OCI-LY7 (cell line): ENCODE results near the gene DNAH8. TPM values are rescaled to one million over a fixed set of nuclear protein-coding genes. Genes with fewer than 3 reads are reported as not detected.

ENCODE experiments used
- BruUV-seq: library from RNA; stranded (reverse); fragments of 400-500 nt; replicated peaks from 2 replicates; lab custom pipeline; 2021; lab: Mats Ljungman, UMichigan
- CTCF ChIA-PET: fragments of 300-600 bp; sonication (Branson Sonifier 250); formaldehyde crosslinking; loops from one replicate; lab custom pipeline; 2022; ENCODE audit warnings: antibody characterized with exemption; ENCODE audit not compliant: unreplicated experiment; lab: Charles Lee
- POLR2A ChIA-PET: fragments of 300-600 bp; sonication (Branson Sonifier 250); formaldehyde crosslinking; loops from one replicate; lab custom pipeline; 2022; ENCODE audit warnings: antibody characterized with exemption; lab: Charles Lee
- DNase-seq: peaks from one replicate; pipeline ENCODE4 v3.0.0-alpha.2; 2015; ENCODE audit warnings: low spot score
- H2AFZ ChIP-seq: fragments of 200-600 bp; sonication (generic), shearing (Covaris generic); 2 replicates; pipeline ENCODE4 v1.6.1; 2014; ENCODE audit warnings: mild to moderate bottlenecking, antibody characterized with exemption, low read length, moderate library complexity
- H3K27ac ChIP-seq: fragments of 200-600 bp; sonication (generic); 2 replicates; pipeline ENCODE4 v1.5.1; 2014; ENCODE audit warnings: mixed run types, low read depth, mild to moderate bottlenecking, moderate library complexity, low read length, inconsistent platforms; ENCODE audit not compliant: poor library complexity, severe bottlenecking
- H3K36me3 ChIP-seq: fragments of 200-600 bp; sonication (generic); 2 replicates; pipeline ENCODE4 v1.6.1; 2014; ENCODE audit warnings: mild to moderate bottlenecking, antibody characterized with exemption, low read length, moderate library complexity, mixed read lengths; ENCODE audit not compliant: insufficient read depth
- H3K4me1 ChIP-seq: fragments of 200-600 bp; sonication (generic); 2 replicates; pipeline ENCODE4 v1.5.1; 2014; ENCODE audit warnings: mild to moderate bottlenecking, low read length; ENCODE audit not compliant: insufficient read depth, poor library complexity, severe bottlenecking
- H3K4me2 ChIP-seq: fragments of 200-600 bp; sonication (generic); 2 replicates; pipeline ENCODE4 v1.6.1; 2014; ENCODE audit warnings: mild to moderate bottlenecking, low read length
- H3K4me3 ChIP-seq: fragments of 200-600 bp; sonication (generic); 2 replicates; pipeline ENCODE4 v1.5.1; 2014; ENCODE audit warnings: mild to moderate bottlenecking, low read depth, low read length; ENCODE audit not compliant: poor library complexity, severe bottlenecking
- H3K79me2 ChIP-seq: fragments of 200-600 bp; sonication (generic); 2 replicates; pipeline ENCODE4 v1.6.1; 2016; ENCODE audit warnings: low read depth, mild to moderate bottlenecking, low read length, moderate library complexity, mixed read lengths; ENCODE audit not compliant: insufficient read depth
- H3K9me2 ChIP-seq: fragments of 200-600 bp; sonication (generic); 2 replicates; pipeline ENCODE4 v1.6.1; 2016; ENCODE audit warnings: mild to moderate bottlenecking, low read length, mixed read lengths; ENCODE audit not compliant: insufficient read depth
- H3K9me3 ChIP-seq: fragments of 200-600 bp; sonication (generic); 2 replicates; pipeline ENCODE4 v1.6.1; 2014; ENCODE audit warnings: mild to moderate bottlenecking, mixed run types, low read length, mixed read lengths
- H4K20me1 ChIP-seq: fragments of 200-600 bp; sonication (generic); 2 replicates; pipeline ENCODE4 v1.6.1; 2014; ENCODE audit warnings: mild to moderate bottlenecking, antibody characterized with exemption, low read length, moderate library complexity, mixed read lengths; ENCODE audit not compliant: insufficient read depth
- EZH2phosphoT487 ChIP-seq: fragments of 200-600 bp; sonication (generic); IDR thresholded peaks from 2 replicates; pipeline ENCODE4 v1.6.1; 2018; ENCODE audit warnings: low read depth, borderline replicate concordance, mild to moderate bottlenecking, mixed run types, antibody characterized with exemption, low read length, moderate library complexity, mixed read lengths
- intact Hi-C: fragments of 100-400 bp; cut with micrococcal nuclease; formaldehyde crosslinking; loops from one replicate; pipeline ENCODE4 v1.10.0; 2022; ENCODE audit not compliant: unreplicated experiment
- total RNA-seq, 2 experiments: library from RNA; depleted of rRNA in 1 of 2; stranded (reverse); fragments of >200 nt in 1 of 2; shearing (Covaris generic) in 1 of 2; gene quantifications; 2 replicates each; pipeline ENCODE4 v1.2.3, GENCODE V29; 2014 to 2022
- TF ChIP-seq, protein P1 (sequence below): fragments of 200-600 bp; sonication (generic); conservative IDR thresholded peaks from 2 replicates; pipeline ENCODE4 v1.5.1; 2014; ENCODE audit warnings: mild to moderate bottlenecking, antibody characterized with exemption, low read length, moderate library complexity, mixed read lengths

The DNAH8 gene
- total RNA-seq, 2 experiments from 2014 or later, result not detected

DNA sequence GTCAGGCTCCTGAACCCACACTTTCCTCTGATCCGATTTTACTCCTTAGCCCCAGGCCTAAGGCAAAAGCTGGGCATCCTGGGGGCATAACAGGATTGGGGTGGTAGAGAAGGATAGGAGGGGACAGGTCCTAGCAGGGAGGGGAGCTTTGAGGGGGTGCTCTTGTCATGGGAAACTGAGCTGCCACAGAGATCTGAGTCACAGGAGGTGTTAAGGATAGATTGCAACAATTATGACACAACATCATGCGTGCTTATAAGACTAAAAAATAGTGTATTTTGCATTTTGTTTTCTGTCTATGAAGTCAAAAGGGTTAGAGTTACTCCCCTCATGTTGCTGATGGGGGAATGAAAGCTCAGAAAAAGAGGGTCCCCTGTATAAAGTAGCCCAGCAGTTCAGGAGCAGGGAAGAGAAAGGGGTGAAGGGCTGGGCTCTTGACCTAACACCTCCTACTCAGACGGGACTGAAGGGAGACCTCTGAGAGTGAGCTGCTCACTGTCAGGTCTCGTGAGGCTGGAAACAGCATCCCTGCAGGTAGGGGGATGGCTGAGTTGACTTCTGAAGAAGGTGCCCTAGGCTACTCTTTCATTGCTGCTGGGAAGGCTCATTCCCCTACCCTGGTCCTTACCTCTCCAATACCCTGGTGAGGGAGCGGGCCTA, 335.5 kb downstream of the DNAH8 start:
- no peak overlapping the region for H3K27ac ChIP-seq
- no peak overlapping the region for H3K4me3 ChIP-seq
- H3K79me2 ChIP-seq, result no peaks in the 10 kb centered on the region
- H2AFZ ChIP-seq, result no peak overlapping the region
- H3K4me2 ChIP-seq, result no peak overlapping the region
- H4K20me1 ChIP-seq, result no peaks in the 10 kb centered on the region
- H3K9me3 ChIP-seq, result no peaks in the 10 kb centered on the region
- no peak for DNase-seq
- no peaks in the 10 kb centered on the region for H3K4me1 ChIP-seq
- no peak for TF ChIP-seq EZH2phosphoT487
- TF ChIP-seq, protein P1, sequence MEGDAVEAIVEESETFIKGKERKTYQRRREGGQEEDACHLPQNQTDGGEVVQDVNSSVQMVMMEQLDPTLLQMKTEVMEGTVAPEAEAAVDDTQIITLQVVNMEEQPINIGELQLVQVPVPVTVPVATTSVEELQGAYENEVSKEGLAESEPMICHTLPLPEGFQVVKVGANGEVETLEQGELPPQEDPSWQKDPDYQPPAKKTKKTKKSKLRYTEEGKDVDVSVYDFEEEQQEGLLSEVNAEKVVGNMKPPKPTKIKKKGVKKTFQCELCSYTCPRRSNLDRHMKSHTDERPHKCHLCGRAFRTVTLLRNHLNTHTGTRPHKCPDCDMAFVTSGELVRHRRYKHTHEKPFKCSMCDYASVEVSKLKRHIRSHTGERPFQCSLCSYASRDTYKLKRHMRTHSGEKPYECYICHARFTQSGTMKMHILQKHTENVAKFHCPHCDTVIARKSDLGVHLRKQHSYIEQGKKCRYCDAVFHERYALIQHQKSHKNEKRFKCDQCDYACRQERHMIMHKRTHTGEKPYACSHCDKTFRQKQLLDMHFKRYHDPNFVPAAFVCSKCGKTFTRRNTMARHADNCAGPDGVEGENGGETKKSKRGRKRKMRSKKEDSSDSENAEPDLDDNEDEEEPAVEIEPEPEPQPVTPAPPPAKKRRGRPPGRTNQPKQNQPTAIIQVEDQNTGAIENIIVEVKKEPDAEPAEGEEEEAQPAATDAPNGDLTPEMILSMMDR, result no peak
- H3K9me2 ChIP-seq, result no peaks in the 10 kb centered on the region
- CTCF ChIA-PET, result no interaction called here
- POLR2A ChIA-PET, result no interaction called here
- intact Hi-C loops, result no loop called here
- BruUV-seq, result no TSS peak
- no peaks in the 10 kb centered on the region for H3K36me3 ChIP-seq

DNA sequence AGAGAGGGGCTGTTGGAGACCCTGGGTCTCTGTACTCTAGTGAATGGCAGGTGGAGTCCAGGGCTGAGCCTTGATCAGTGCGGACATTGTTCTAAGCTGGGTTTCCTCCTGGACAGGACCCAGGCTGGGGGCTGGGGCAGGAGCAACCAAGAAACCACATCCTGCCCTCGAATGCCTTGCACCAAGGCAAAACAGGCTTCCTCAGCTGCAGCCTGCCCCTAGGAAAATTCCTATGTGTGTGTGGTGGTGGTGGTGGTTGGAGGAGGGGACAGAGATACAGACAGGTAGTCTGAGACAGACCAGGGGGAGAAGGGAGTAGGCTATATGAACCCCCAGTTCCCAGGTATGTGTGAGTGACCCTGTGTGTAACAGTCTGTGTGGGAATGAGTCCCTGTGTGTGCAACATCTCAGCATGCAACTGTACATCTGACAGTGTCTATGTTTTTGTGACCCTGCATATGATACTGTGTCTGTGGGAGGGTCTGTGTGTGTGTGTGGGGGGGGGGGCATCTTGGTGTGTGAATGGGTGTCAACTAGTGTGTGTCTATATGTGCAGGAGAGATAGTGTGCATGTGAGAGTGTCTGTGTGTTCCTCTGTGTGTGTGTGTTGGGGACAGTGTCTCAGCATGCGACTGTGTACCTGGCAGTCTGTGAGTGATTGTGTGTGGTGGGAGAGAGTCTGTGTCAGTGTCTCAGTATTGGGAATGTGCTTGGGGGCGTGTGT, 336.4 kb downstream of the DNAH8 start:
- CTCF ChIA-PET, result no interaction called here
- no peak for DNase-seq
- no peaks in the 10 kb centered on the region for H3K9me2 ChIP-seq
- intact Hi-C loops, result no loop called here
- H3K4me1 ChIP-seq, result no peaks in the 10 kb centered on the region
- no peak for TF ChIP-seq EZH2phosphoT487
- TF ChIP-seq, protein P1, result no peak
- POLR2A ChIA-PET, result no interaction called here
- no peak overlapping the region for H3K4me3 ChIP-seq
- H3K4me2 ChIP-seq, result no peak overlapping the region
- BruUV-seq, result no TSS peak
- no peaks in the 10 kb centered on the region for H3K79me2 ChIP-seq
- H3K36me3 ChIP-seq, result no peaks in the 10 kb centered on the region
- H3K9me3 ChIP-seq, result no peaks in the 10 kb centered on the region
- H4K20me1 ChIP-seq, result no peaks in the 10 kb centered on the region
- no peak overlapping the region for H3K27ac ChIP-seq
- no peak overlapping the region for H2AFZ ChIP-seq

DNA sequence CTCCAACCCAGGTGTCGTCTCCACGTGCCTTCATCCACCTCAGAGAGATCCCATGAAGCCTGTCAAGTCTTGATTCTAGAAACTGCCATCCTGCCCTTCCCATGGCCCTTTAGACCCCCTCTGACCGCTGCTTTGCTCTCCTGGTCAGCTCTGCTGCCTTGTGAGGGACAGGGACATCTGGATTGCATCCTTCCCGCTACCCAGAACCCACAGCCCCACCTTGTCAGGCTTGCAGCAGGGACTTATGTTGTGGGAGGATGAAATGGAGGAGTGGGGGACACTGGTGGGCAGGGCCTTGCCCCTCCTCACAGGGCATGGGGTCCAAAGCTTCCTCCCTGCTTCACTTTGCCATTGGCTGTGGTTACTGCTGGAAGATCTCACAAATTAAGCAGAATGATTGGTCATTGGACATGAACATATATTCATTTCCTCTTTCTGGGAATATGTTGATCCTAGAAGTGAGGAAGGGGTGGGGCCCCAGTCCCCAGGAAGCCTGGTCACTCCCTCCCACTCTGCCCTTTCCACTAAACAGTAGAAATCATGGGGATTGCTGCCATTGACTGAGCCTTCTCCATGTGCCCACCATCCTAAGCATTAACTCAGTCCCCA, 338.0 kb downstream of the DNAH8 start:
- H3K36me3 ChIP-seq, result no peaks in the 10 kb centered on the region
- no peak overlapping the region for H3K4me3 ChIP-seq
- H3K4me2 ChIP-seq, result no peak overlapping the region
- H2AFZ ChIP-seq, result no peak overlapping the region
- DNase-seq, result no peak
- no peak overlapping the region for H3K27ac ChIP-seq
- no peaks in the 10 kb centered on the region for H3K9me2 ChIP-seq
- H4K20me1 ChIP-seq, result no peaks in the 10 kb centered on the region
- no peaks in the 10 kb centered on the region for H3K9me3 ChIP-seq
- no peaks in the 10 kb centered on the region for H3K79me2 ChIP-seq
- no peaks in the 10 kb centered on the region for H3K4me1 ChIP-seq
- intact Hi-C loops, result no loop called here
- ChIA-PET POLR2A (no interaction called here), CTCF (no interaction called here)
- TF ChIP-seq EZH2phosphoT487, result no peak
- TF ChIP-seq, protein P1, result no peak
- BruUV-seq, result no TSS peak
